ENCODE measurements around the gene GIPC3. TPM values are rescaled to one million over a fixed set of nuclear protein-coding genes. Genes with fewer than 3 reads are reported as not detected.

The GIPC3 gene
- total and polyA plus RNA-seq, 9 donors: 0.11 to 3.3 (median 0.35) TPM

DNA sequence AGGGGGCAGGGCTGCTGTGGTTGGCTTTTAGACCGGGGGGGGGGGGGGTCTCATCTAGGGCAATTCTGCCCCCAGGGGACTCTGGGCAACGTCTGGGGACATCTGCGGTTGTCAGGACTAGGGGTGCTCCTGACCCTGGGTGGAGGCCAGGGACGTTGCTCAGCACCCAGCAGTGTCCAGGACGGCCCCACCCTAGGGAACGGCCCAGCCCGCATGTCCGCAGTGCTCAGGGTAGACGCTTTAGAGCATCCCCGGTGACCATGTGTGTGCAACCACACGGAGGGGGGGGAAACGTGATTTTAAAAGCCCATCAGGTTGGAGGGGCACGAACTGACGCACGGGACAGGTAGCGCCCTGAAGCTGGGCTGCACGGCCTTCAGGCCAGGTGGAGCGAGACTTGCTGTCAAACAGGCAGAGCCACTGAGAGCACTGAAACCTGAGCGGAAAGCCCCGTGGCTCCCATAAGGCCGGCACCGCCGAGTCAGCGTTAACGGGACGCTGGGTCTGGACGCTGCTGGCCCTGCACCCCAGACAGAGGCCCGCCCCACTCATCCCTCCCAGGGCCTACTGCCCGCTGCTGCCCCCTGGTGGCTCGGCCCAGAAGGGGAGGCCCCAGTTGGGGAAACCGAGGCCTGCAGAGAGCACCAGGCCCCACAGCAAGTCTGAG lies 33.0 kb downstream of the GIPC3 start:
- H3K36me3 ChIP-seq: no peaks in the 10 kb centered on the region
- no peak overlapping the region for H3K4me3 ChIP-seq
- H3K4me1 ChIP-seq (ENCODE audit: insufficient read depth): peaks cover 1% of the 10 kb centered on the region
- TF ChIP-seq, protein P1, sequence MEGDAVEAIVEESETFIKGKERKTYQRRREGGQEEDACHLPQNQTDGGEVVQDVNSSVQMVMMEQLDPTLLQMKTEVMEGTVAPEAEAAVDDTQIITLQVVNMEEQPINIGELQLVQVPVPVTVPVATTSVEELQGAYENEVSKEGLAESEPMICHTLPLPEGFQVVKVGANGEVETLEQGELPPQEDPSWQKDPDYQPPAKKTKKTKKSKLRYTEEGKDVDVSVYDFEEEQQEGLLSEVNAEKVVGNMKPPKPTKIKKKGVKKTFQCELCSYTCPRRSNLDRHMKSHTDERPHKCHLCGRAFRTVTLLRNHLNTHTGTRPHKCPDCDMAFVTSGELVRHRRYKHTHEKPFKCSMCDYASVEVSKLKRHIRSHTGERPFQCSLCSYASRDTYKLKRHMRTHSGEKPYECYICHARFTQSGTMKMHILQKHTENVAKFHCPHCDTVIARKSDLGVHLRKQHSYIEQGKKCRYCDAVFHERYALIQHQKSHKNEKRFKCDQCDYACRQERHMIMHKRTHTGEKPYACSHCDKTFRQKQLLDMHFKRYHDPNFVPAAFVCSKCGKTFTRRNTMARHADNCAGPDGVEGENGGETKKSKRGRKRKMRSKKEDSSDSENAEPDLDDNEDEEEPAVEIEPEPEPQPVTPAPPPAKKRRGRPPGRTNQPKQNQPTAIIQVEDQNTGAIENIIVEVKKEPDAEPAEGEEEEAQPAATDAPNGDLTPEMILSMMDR (IDR thresholded peaks at IDR 0.05): peak; percentile 75 to 89 (median 88)
- no peak for TF ChIP-seq EP300 (IDR thresholded peaks at IDR 0.05)
- peak; percentile 68 to 82 (median 77) for DNase-seq
- 41 to 50% (median 50%) methylated on average over 22 to 31 of the region's 31 CpGs for WGBS, 3 donors
- no peak overlapping the region for H3K27ac ChIP-seq
- H3K9me3 ChIP-seq: no peaks in the 10 kb centered on the region
- intact Hi-C loops (cut with DNase I): loop anchor here in 3 of 4 donors (5.0 to 10.0 kb wide), 5 partner anchors 71 to 316 kb away; no protein-coding TSS in a partner anchor
- H3K27me3 ChIP-seq: no peaks in the 10 kb centered on the region

DNA sequence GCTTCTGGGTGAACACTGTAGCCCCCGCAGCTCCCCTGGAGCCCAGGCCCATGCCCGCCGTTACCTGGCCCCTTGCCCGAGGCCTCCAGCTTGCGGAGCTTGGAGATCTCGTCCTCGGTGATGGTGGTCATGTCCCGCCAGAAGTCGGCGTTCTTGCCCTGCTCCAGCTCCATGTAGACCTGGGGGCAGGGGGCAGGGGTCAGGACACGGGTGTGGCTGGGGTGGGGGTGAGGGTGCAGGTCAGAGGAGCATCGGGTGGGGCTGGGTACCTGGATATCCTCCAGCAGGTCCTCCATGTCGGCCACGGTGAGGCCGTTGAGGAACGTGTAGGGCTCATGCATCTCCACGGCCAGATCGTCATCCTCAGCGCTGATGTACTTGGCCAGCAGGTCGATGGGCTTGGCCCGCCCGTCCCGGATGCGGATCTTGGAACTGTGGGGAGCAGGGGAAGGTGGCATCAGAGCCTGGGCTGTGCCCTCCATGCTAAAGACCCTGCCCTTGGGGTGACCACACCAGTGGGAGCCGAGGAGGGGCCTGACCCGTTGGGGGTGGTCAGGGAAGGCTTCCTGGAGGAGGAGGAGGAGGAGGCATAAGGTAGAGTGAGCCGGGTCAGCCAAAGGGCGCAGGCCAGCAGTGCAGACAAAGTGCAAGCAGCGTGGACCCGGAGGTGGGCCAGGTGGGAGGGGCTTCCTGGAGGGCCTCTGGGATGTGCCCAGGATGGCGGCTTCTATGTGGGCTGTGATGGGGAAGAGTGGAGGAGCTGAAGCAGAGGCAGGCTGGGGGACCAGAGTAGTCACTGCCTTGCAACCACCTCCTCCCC lies 33.7 kb downstream of the GIPC3 start:
- no peak overlapping the region for H3K27ac ChIP-seq
- no peaks in the 10 kb centered on the region for H3K4me1 ChIP-seq (ENCODE audit: insufficient read depth)
- intact Hi-C loops (cut with DNase I): loop anchor here in 3 of 4 donors (5.0 to 10.0 kb wide), 5 partner anchors 72 to 317 kb away; no protein-coding TSS in a partner anchor
- WGBS, 3 donors: 80 to 86% (median 84%) methylated on average over 29 to 31 of the region's 31 CpGs
- DNase-seq: peak in 2 of 5 donors; percentile 42
- no peaks in the 10 kb centered on the region for H3K36me3 ChIP-seq
- no peak overlapping the region for H3K4me3 ChIP-seq
- no peaks in the 10 kb centered on the region for H3K27me3 ChIP-seq
- TF ChIP-seq, protein P1 (IDR thresholded peaks at IDR 0.05): no peak
- no peak for TF ChIP-seq EP300 (IDR thresholded peaks at IDR 0.05)
- TF ChIP-seq POLR2A (IDR thresholded peaks at IDR 0.05): no peak
- H3K9me3 ChIP-seq: no peaks in the 10 kb centered on the region

DNA sequence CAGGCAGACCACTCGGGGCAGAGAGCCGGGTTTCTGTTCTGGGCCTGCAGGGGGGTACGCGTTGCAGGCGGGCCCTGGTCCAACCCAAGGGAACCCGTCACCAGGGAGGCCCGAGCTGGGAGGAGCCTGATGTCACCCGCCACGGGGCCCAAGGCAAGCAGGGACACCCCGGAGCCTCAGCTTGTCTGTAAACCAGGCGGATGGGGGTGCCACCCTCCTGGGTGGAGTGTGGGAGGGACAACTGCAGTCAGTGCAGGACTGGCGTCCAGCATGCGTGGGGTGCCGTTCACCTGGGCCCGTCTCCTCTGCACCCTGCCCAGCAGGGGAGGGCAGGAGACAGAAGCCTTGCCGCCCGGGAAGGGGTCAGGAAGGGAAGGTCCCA lies 34.3 kb downstream of the GIPC3 start:
- no peak overlapping the region for H3K27ac ChIP-seq
- H3K27me3 ChIP-seq: no peaks in the 10 kb centered on the region
- no peaks in the 10 kb centered on the region for H3K4me1 ChIP-seq (ENCODE audit: insufficient read depth)
- 80 to 83% (median 81%) methylated on average over 17 of the region's 17 CpGs for WGBS, 3 donors
- no peaks in the 10 kb centered on the region for H3K9me3 ChIP-seq
- TF ChIP-seq POLR2A (IDR thresholded peaks at IDR 0.05) (no peak), EP300 (IDR thresholded peaks at IDR 0.05) (no peak)
- TF ChIP-seq, protein P1 (IDR thresholded peaks at IDR 0.05): no peak
- DNase-seq: peak in 2 of 5 donors; percentile 33 to 42
- intact Hi-C loops (cut with DNase I): loop anchor here in 3 of 4 donors (5.0 to 10.0 kb wide), 5 partner anchors 72 to 317 kb away; no protein-coding TSS in a partner anchor
- H3K4me3 ChIP-seq: no peak overlapping the region
- no peaks in the 10 kb centered on the region for H3K36me3 ChIP-seq

DNA sequence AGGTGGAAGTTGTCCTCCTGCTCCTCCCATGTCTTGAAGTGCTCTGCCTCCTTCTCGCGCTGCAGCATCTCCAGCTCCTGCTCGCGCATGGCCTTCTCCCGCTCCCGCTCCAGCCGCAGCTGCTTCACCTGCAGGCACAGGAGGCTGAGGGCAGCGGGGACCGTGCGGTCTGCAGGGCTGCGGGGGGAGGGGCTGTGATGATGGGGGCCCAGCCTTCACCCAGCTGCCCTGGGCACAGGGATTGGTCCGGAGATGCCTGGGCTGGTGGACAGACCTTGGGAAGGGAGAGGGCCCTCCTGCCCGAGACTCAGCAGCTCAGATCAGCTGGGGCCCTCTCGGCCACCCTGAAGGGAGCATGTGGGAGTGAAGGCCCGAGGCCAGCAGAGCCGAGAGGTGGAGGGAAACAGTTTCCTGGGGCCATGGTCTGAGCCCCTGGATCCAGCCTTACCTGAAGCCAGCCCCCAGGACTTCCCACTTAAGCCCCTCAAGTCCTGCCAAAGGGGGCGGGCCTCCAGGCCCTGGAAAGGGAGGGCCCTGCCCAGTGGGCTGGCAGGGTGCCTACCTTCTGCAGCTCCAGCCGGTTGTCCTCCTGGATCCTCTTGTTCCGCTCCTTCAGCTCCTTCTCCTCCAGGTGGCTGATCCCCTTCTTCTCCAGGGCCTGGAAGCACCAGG lies 35.0 kb downstream of the GIPC3 start:
- H3K4me3 ChIP-seq: no peak overlapping the region
- no peaks in the 10 kb centered on the region for H3K4me1 ChIP-seq (ENCODE audit: insufficient read depth)
- no peaks in the 10 kb centered on the region for H3K36me3 ChIP-seq
- WGBS, 3 donors: 56 to 66% (median 65%) methylated on average over 19 of the region's 19 CpGs
- intact Hi-C loops (cut with DNase I): no loop called here
- no peak overlapping the region for H3K27ac ChIP-seq
- no peaks in the 10 kb centered on the region for H3K27me3 ChIP-seq
- TF ChIP-seq, protein P1 (IDR thresholded peaks at IDR 0.05): no peak
- TF ChIP-seq EP300 (IDR thresholded peaks at IDR 0.05) (no peak), POLR2A (IDR thresholded peaks at IDR 0.05) (no peak)
- peak in 1 of 5 donors; percentile 48 for DNase-seq
- no peaks in the 10 kb centered on the region for H3K9me3 ChIP-seq

All from ovary (tissue), 9 donors.